WERI-Rb-1 (cell line): Measurements from ENCODE around the gene TTBK1.

Experiments
- DNase-seq: peaks from one replicate; pipeline ENCODE4 v3.0.0-alpha.2; 2020
- H3K27ac ChIP-seq: fragments of 250-450 bp; sonication (Bioruptor Pico); 2 replicates; pipeline ENCODE4 v1.5.1; 2020; ENCODE audit warnings: mild to moderate bottlenecking, moderate library complexity
- H3K27me3 ChIP-seq: fragments of 250-450 bp; sonication (Bioruptor Pico); 2 replicates; pipeline ENCODE4 v1.5.1; 2021; ENCODE audit warnings: mild to moderate bottlenecking, low read depth, moderate library complexity; ENCODE audit not compliant: insufficient read depth, severe bottlenecking
- H3K36me3 ChIP-seq: fragments of 250-450 bp; sonication (Bioruptor Pico); 2 replicates; pipeline ENCODE4 v1.5.1; 2020; ENCODE audit warnings: mild to moderate bottlenecking, moderate library complexity
- H3K4me3 ChIP-seq: 2 replicates; pipeline ENCODE4 v1.5.1; 2011; ENCODE audit warnings: low read depth, mild to moderate bottlenecking, control low read depth, low read length
- H3K9me3 ChIP-seq: fragments of 250-450 bp; sonication (Bioruptor Pico); 2 replicates; pipeline ENCODE4 v1.5.1; 2021; ENCODE audit warnings: mild to moderate bottlenecking, moderate library complexity; ENCODE audit not compliant: severe bottlenecking
- TF ChIP-seq, protein P1 (sequence below): IDR thresholded peaks from 2 replicates; pipeline ENCODE4 v1.5.1; 2011; ENCODE audit warnings: low read depth, mild to moderate bottlenecking, control low read depth, inconsistent platforms, low read length

TTBK1 gene

DNA sequence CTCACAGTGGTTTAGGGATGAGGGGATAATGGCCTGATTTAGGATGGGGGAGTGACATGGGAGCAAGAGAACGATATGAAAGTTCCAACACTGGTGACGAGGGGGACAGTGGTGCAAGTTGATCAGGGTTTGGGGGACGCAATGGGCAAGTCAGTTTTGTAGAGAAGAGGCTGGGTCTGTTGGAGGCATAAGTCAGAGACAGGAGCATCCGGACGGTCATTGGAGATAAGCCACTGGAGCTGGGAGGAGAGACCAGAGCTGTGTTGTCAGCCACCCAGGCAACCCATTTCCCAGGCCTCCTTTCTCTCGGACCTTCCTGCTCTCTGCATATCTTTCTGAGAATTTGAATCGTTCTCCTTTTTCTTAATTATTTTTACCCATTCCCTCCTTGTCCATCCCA lies 23.5 kb upstream of the TTBK1 start:
- Histone ChIP-seq H3K9me3 (no peaks in the 10 kb centered on the region), H3K27me3 (no peaks in the 10 kb centered on the region), H3K27ac (no peak overlapping the region), H3K4me3 (no peak overlapping the region), H3K36me3 (peaks cover 64% of the 10 kb centered on the region)
- TF ChIP-seq, protein P1, sequence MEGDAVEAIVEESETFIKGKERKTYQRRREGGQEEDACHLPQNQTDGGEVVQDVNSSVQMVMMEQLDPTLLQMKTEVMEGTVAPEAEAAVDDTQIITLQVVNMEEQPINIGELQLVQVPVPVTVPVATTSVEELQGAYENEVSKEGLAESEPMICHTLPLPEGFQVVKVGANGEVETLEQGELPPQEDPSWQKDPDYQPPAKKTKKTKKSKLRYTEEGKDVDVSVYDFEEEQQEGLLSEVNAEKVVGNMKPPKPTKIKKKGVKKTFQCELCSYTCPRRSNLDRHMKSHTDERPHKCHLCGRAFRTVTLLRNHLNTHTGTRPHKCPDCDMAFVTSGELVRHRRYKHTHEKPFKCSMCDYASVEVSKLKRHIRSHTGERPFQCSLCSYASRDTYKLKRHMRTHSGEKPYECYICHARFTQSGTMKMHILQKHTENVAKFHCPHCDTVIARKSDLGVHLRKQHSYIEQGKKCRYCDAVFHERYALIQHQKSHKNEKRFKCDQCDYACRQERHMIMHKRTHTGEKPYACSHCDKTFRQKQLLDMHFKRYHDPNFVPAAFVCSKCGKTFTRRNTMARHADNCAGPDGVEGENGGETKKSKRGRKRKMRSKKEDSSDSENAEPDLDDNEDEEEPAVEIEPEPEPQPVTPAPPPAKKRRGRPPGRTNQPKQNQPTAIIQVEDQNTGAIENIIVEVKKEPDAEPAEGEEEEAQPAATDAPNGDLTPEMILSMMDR, result no peak
- DNase-seq, result no peak

DNA sequence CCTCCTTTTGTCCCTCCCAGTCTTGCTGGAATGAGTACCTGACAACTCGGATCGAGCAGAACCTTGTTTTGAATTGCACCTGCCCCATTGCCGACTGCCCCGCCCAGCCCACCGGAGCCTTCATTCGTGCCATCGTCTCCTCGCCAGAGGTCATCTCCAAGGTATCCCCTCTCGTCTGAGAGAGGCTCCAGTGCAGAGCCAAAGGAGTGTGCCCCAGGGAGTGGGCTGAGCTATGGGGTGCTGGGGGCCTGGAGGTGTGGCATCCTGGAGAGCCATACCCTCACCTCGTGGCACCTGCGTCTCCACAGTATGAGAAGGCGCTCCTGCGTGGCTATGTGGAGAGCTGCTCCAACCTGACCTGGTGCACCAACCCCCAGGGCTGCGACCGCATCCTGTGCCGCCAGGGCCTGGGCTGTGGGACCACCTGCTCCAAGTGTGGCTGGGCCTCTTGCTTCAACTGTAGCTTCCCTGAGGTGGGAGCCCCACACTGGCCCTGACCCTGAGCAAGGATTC lies 22.8 kb upstream of the TTBK1 start:
- TF ChIP-seq, protein P1, result no peak
- Histone ChIP-seq H3K4me3 (no peak overlapping the region), H3K27me3 (no peaks in the 10 kb centered on the region), H3K27ac (peak overlapping the region; percentile 33), H3K9me3 (no peaks in the 10 kb centered on the region), H3K36me3 (peaks cover 58% of the 10 kb centered on the region)
- no peak for DNase-seq

DNA sequence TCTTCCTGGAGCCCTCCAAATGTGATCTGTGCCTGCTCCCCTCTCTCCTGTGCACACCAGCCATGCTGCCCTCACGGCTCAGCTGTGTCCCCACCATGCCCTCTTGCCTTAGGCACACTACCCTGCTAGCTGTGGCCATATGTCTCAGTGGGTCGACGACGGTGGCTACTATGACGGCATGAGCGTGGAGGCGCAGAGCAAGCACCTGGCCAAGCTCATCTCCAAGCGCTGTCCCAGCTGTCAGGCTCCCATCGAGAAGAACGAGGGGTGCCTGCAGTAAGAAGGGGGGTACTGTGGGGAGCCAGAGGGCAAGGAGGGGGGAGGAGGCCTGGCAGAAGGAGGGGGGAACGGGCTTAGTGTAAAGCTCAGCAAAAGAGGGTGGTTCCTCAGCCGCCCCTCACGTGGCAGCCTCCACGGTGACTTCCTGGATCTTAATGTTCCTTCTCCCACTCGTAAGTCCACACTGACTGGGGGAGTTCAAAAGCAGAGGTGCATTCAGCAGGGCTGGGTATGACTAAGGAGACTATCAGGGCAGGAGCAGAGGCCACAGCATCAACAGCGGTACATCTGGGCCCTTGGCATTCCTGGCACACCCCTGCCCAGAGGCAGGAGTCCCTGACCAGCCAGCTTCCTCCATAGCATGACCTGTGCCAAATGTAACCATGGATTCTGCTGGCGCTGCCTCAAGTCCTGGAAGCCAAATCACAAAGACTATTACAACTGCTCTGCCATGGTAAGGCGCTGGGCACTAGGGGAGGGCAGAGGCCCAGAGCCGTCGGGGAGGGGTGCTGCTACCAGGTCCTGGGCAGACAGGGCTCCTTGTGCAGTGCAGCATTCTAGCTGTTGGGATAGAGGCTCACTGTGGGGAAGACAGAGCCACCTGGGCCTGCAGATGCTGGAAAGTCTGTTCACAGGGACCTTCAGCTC lies 22.0 kb upstream of the TTBK1 start:
- TF ChIP-seq, protein P1, result no peak
- peaks cover 52% of the 10 kb centered on the region for H3K36me3 ChIP-seq

DNA sequence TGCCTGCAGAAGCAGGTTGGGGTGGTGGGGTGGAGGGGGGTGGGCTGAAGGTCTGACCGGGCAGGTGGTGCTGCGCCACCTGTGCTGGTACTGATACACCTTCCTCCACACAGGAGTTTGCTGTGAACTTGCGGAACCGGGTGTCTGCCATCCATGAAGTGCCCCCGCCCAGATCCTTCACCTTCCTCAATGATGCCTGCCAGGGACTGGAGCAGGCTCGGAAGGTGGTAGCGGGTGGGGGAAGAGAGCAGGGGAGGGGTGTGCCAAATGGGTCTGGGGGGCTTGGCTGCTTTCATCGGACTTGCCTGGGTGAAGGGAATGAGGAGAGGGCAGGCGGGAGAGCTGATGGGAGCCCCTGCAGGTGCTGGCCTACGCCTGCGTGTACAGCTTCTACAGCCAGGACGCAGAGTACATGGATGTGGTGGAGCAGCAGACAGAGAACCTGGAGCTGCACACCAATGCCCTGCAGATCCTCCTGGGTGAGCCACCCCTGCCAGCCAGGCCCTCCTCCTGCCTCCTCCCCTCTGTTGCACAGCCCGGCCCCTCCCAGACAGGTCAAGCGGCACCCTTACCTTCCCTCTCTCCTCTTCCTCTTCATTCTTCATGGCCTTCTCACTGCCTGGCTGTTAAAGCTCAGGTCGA lies 20.7 kb upstream of the TTBK1 start:
- H3K9me3 ChIP-seq, result no peaks in the 10 kb centered on the region
- DNase-seq, result no peak
- TF ChIP-seq, protein P1, result no peak
- no peak overlapping the region for H3K4me3 ChIP-seq
- H3K36me3 ChIP-seq, result peaks cover 40% of the 10 kb centered on the region
- no peak overlapping the region for H3K27ac ChIP-seq
- no peaks in the 10 kb centered on the region for H3K27me3 ChIP-seq

More for the DNA sequence above, 22.0 kb upstream of the TTBK1 start:
- DNase-seq, result peak; percentile 76
- Histone ChIP-seq H3K9me3 (no peaks in the 10 kb centered on the region), H3K27ac (peak overlapping the region; percentile 33), H3K4me3 (no peak overlapping the region), H3K27me3 (no peaks in the 10 kb centered on the region)

DNA sequence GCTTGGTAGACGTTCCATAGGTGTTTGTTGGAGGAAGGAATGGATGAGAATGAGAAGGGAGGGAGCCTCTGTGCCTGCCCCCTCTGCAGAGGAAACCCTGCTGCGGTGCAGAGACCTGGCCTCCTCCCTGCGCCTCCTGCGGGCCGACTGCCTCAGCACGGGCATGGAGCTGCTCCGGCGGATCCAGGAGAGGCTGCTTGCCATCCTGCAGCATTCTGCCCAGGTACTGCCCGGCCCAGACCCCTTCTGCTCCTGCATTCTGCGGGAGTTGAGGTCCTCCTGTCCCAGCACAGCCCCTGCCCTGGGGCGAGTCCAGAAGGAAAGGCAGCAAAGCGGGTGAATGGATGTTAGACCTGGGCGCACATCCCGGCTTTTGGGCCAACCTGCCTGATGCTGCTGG lies 20.1 kb upstream of the TTBK1 start:
- no peaks in the 10 kb centered on the region for H3K27me3 ChIP-seq
- H3K27ac ChIP-seq, result no peak overlapping the region
- H3K4me3 ChIP-seq, result no peak overlapping the region
- H3K9me3 ChIP-seq, result no peaks in the 10 kb centered on the region
- TF ChIP-seq, protein P1, result no peak
- no peak for DNase-seq
- H3K36me3 ChIP-seq, result peaks cover 37% of the 10 kb centered on the region
